GM18502 (cell line): ENCODE measurements around the gene FSTL5.
"Not testable (repeated sequence)": the region's sequence is repeated elsewhere in the genome, so short reads cannot be mapped to it uniquely, and the experiment has no call there.

Source experiments
- ATAC-seq: cut with Tn5 transposase; IDR thresholded peaks from one replicate; pipeline ENCODE4 v1.9.1; 2021; ENCODE audit warnings: mild to moderate bottlenecking; ENCODE audit not compliant: unreplicated experiment, poor library complexity

FSTL5 gene

DNA sequence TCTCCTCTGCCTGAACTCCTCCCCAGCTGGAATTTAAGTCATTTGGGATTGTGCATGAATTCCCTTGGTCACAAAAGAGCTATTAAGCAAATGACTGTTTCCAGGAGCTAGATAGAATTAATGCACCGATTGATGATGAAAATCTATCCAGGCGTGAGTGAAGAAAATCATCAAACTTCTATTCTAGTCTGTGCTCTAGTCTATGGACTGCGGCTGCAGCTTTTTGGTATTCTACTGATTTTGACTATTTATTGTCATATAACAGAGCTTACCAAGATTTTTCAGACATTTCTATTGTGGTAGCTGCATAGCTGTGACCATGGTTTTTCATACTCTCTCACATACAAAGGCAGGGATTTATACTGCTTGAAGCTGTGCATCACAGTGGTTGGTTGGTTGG, 403.8 kb downstream of the FSTL5 start:
- ATAC-seq: no peak

DNA sequence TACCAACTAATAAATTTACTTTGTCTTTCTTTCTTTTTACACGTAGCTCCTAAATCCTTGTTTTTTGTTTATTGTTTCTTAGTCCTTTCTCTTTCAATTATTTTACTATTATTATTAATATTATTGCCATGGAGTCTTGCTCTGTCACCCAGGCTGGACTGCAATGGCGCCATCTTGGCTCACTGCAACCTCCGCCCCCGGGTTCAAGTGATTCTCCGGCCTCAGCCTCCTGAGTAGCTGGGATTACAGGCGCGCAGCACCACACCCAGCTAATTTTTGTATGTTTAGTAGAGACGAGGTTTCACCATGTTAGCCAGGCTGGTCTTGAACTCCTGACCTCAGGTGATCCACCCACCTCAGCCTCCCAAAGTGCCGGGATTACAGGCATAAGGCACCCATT, 405.4 kb downstream of the FSTL5 start:
- not testable (repeated sequence) for ATAC-seq

DNA sequence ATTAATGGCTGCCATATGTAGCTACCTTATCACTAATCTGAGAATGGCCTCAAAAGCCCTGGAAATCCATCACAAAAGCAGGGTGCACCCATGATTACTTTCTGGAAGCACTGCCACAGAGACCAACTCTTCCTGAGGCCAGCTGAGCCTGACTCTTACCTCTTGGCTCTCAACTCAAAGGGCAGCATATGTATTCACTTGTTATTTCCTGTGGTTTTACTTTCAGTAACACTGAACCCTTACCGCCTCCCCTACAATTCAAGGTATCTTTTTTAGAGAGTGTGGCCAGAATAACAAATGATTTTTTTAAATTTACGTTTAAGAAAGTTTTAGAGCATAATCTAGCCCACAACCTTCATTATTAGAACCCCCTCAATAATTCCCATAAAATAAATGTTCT, 434.9 kb downstream of the FSTL5 start:
- no peak for ATAC-seq

DNA sequence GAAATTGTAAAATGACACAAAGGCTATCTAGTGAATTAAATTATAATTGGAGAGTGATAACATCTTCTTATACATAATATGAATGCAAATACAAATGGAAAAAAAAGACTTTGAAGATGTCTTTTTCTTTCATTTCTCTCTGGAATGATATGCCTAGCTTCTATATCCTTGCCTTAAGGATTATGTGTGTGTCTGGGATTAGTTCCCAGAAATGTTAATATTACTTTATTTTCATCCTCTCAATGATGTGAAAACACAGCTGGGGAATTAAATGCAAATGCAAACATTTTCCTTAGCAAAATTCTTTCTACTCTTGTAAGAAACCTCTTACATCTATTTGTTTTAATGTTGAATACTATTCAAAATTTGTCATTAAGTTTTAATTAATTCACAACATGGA, 441.9 kb downstream of the FSTL5 start:
- ATAC-seq: no peak

DNA sequence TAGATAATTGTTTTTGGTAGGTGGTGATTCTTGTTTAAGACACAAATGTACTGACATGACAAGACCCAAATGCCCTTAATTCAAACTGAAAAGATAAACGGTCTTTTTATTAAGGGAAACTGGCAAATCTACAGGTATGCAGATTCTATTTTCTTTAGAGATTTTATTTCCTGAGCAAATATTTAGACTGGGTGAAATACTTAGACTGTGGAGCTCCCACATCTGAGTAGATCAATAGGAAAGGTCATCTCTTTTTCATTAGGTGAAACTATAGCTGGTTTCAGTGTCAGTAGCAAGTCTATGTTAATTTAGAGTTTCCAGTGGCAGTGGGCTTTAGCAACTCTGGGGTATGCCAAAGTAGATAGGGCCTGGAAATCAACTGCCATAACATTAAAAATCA, 446.7 kb downstream of the FSTL5 start:
- no peak for ATAC-seq

DNA sequence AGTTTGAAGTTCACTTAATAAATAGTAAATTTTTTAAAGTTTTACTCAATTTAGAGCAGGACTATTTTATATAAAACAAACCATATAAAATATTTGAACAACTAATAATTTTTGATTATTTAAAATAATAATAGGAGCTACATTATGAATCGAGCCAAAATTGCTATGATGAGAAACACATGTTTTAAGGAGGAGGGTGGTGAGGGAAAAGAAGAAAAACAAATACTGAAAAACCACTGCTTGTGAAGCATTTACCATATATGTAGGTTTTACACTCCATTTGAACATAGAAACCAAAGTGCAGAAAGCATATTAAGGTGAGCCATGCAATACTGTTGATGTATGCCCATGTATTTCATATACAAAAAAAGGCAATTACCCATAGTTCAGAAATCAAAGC, 448.9 kb downstream of the FSTL5 start:
- no peak for ATAC-seq

DNA sequence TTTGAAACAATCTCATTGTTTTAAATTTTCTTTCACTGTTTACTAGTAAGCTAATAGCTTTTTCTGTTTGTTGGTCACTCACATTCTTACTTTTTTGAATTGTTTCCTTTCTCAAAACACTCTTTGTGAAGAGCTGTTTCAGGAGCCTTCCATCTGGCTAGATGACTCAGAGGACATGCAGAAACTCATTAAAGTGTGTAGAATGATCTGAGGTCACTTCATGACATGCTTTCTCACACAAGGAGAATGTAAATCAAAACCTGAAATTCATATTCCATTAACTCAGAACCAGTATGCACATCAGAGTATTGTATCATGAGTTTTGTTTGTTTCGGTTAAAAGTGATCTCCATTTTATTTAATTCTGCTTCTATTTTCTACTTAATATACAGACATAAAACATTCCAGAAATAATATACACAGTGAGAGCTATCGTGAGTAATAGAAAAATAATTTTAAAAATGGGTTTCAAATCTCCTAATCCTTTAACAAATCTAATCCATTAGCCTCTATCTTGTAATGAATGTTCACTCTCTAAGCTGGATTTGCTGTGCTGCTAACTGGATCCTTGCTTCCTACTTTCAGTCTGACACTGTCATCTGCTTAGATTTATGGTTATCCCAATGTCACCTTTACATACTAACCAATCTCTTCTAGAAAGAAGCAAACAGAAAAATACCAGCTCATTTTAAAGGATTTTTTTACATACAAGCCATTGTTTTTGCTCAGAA, 449.6 kb downstream of the FSTL5 start:
- ATAC-seq: no peak

DNA sequence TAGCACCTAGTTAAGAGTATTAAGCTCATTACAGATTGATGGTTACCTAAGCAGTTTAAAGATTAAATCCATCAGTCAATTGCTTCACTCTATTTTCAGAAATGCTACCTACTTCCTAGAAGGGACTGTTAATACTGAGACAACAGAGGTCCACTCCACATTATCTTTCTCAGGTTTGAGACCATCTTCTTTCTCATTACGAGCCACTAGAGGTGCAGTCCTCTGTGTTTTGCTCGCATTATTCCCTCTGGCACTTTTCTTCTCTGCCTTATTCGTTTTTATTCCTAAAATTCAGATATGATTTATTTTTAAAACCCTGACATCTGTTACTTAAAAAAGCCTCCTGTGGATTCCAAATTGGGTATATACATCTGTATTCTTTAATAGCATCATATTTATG, 459.1 kb downstream of the FSTL5 start:
- ATAC-seq: no peak

DNA sequence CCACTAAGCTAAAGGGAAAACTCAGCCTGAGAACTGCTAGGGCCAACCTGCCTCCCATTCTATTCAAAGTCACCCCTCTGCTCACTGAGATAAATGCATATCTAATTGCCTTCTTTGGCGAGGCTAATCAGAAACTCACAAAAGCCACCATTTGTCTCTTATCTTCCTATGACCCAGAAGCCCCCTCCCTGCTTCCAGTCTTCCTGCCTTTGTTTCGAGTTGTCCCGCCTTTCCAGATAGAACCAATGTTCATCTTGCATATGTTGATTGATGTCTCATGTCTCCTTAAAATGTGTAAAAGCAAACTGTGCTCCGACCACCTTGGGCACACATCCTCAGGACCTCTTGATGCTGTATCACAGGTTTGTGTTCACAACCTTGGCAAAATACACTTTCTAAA, 459.8 kb downstream of the FSTL5 start:
- no peak for ATAC-seq

DNA sequence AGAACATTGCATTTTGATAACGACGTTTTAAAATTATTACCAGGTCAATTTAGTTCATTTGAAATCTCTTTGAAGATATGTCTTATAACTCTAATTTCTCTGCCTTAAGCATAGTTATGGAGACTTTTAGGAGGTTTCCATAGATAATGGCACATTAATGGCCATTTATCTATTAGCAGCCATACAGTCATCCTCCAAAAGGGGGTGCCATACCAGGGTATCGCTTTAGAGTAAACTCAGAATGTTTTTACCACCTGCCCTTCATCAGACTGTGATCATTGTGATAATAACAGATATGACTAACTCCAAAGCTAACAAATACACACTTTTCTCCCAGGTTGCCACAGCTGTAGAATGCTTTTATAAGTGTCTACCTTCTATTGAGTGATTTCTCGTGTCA, 461.5 kb downstream of the FSTL5 start:
- ATAC-seq: no peak

DNA sequence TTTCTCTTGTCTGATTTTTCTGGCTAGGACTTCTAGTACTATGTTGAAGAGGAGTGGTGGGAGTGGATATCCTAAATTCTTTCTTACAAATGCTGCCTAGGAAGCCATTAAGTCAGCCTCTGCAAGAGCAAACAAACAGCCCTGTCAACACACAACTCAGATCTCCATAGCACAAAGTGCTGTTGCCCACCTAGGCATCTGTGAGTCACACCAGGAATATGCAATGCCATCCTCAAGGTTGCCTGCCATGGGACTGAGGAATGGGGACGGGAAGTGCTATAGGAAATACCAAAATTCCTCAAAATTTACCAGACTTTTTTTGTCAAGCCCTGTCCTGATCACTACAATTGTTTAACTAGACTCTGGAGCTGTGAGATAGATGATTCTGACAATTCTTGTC, 466.9 kb downstream of the FSTL5 start:
- ATAC-seq: no peak

DNA sequence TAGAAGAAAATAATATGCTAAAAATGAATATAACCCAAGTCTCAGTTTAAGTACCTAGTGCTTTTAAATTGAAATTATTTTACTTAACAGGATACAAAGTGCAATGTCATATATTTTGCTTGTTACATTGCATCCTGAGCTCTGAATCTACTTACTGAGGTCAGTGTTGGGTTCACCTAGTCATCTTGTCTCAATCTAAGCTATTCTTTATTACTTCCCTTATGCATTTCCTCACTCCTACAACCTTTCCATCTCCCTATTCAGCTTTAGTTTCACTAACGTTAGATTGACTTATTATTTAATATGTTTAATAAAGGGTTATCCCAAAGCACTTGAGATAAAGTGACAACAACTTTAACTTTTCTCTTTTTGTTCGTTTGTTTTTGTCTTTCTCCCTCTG, 483.7 kb downstream of the FSTL5 start:
- ATAC-seq: no peak

DNA sequence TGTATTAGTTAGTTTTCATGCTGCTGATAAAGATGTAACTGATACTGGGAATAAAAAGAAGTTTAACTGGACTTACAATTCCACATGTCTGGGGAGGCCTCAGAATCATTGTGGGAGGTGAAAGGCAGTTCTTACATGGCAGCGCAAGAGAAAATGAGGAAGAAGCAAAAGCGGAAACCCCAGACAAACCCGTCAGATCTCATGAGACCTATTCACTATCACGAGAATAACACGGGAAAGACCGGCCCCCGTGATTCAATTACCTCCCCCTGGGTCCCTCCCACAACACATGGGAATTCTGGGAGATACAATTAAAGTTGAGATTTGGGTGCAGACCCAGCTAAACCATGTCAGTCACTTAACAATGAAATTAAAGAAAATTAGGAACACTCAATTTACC, 499.1 kb downstream of the FSTL5 start:
- ATAC-seq: no peak

DNA sequence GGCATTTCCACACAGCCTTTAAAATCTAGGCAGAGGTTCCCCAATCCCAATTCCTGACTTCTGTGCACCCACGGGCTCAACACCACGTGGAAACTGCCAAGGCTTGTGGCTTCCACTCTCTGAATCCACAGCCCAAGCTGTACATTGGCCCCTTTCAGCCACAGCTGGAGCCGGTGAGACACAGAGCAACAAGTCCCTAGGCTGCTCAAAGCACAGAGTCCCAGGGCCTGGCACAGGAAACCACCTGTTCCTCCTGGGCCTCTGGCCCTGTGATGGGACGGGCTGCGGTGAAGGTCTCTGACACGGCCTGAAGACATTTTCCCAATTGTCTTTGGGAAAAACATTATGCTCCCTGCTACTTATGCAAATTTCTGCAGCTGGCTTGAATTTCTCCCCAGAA, 500.0 kb downstream of the FSTL5 start:
- ATAC-seq: no peak

DNA sequence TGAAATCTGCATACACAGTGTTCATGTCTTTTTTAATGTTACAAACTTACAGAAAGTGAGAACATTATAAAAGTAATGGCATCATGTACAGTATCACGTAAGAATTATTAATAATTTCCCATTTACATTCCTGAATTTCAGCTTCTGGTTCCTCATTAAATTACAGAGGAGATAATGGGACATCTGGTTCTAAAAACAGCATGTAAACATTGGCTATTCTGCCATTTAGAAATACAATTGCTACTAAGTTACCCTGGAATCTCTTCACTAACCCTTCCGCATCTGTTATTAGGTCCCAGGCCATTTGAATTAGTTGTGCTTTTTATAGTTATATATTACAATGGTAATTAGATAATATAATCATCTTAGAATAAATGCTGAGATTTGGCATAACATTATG, 505.1 kb downstream of the FSTL5 start:
- no peak for ATAC-seq

DNA sequence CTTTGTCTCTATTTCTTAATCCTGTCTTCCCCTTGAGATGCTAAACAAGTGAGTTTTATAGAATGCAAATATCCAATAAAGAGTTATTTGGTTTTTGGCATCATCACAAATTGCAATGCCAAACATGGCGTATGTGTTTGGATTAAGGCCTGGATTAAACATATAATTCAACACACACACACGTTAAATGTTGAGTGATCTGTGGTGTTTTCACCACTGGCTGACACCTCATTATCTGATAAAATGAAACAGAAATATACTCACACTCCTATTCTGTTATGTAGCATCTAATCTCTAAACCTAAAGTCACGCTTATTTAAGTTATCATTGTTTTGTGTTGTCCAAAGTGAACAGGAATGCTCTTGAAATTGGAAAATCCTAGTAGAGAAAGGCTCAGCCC, 506.2 kb downstream of the FSTL5 start:
- ATAC-seq: no peak

DNA sequence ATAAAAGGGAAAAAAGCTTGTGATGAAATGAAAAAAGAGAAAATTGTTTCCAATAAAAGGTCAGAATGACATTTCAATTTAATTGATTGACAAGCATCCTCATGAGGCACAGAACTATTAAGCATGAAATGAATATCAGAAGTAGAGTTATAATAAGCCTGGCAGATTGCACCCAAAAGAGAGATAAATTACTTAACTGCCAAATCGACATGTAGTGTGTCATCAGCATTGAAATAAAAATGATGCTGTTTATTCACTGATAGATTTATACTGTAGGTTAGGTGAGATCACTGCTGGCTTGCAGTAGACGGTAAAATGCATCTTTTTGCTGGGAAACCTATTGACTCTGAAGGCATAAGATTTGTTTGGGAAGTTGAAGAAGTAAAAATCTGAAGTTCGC, 507.2 kb downstream of the FSTL5 start:
- no peak for ATAC-seq

DNA sequence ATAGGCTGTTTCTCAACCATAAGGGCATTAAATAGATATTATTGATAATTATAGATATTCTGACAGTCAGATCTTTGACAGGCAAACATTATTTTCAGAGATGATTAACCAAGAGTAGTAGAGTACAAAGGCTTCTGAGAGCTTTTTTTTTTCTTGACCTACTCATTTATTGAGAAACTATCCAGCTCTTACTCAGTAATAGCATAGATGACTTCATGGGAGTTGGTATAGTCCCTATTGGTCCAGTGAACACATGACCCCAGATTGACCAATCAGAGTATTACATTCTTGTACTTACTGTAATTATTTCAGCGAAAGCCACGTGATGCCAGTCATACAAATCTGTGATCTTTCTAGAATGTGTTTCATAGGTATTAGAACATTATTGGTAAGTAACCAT, 508.7 kb downstream of the FSTL5 start:
- no peak for ATAC-seq

DNA sequence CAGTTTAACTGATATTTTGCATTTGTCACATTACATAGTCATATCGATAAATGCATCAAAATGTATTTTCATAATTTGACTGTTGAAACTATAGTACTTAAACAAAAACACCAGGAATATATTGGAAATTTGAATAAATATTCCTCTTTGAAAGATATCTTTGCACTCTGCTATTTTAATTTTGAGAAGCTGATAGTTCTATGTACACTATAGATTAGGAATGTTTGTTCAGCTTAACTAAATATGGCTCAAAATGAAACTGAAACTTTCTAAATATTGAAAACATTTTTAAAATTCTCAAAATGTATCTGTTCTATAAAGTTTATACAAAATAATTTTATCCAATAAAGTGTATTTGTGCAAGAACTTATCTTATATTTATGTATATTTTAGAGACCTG, 510.1 kb downstream of the FSTL5 start:
- ATAC-seq: no peak

DNA sequence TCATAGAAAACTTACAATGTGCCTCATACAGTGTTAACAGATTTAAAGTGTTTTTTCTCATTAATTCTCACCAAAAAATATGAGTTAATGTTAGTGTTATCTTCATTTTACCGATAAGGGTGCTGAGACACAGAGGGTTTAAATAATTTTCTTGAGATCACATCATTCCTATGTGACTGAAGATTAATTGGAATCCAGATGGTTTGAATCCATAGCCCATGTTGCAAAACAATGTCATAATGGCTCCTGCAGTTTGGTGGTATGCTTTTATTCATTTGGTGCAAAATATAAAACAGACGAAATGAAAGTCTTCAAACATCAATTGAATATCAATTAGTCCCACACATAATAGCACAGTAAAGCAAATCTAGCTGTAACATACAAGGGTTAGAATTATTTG, 512.2 kb downstream of the FSTL5 start:
- no peak for ATAC-seq

DNA sequence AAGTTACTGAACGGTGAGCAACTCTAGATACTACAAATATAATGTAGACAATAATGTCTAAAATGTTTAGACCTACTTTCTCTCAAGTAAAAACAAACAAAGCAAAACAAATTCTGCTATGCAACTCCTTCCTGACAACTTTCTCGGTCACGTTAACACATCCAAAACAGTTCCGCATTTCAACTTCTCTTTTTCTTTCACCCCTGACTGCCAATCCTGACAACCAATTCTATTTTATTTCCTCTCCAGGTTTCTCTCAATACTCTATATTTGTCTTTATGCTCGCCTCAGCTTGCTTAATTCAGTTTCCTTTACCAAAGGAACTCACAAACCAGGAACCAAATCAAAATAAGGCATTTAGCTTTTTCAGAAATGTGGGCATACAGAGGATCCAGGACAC, 513.0 kb downstream of the FSTL5 start:
- no peak for ATAC-seq

DNA sequence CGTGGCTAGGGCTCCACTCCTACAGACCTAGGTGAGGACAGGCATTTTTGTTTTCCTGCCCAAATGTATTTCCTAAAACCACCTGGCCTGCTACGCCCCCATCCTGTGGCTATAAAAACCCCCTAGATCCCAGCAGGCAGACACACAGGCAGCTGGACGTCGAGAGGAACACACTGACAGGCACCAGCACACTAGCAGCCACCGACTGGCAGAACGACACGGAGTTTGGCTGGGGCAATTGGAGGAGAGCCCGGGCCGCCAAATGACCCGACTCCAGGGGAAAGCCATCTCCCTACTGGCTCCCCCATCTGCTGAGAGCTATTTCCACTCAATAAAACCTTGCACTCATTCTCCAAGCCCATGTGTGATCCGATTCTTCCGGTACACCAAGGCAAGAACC, 516.0 kb downstream of the FSTL5 start:
- no peak for ATAC-seq

DNA sequence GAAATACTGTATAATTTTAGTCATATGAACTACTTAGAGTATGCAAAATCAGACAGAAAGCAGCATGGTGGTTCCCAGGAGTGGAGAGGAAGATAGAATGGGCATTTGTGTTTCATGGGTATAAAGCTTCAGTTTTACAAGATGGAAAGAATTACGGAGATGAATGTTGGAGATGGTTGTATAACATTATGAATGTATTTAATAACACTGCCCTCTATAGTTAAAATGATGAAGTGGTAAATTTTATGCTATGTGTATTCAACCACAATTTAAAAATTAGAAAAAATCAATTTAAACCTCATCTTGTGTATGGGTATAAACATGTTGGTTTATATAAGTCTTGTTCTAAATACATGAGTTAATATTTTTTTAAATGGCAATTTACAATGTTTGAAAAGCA, 521.1 kb downstream of the FSTL5 start:
- no peak for ATAC-seq
